Urinary bladder (tissue), 4 donors: ENCODE data around the gene ACSL3. TPM values are rescaled to one million over a fixed set of nuclear protein-coding genes. Genes with fewer than 3 reads are reported as not detected.

Experiments
- DNase-seq: peaks from one replicate; pipeline ENCODE4 v3.0.0-alpha.2; 2015; ENCODE audit errors: extremely low spot score
- H3K27ac ChIP-seq: one replicate; pipeline ENCODE4 v1.5.1; 2013; ENCODE audit warnings: low read depth, mild to moderate bottlenecking, moderate library complexity
- H3K36me3 ChIP-seq: one replicate; pipeline ENCODE4 v1.6.1; 2013; ENCODE audit warnings: mild to moderate bottlenecking, moderate library complexity; ENCODE audit not compliant: insufficient read depth
- H3K4me1 ChIP-seq: one replicate; pipeline ENCODE4 v1.6.1; 2013; ENCODE audit warnings: mild to moderate bottlenecking, moderate library complexity; ENCODE audit not compliant: insufficient read depth
- H3K4me3 ChIP-seq: one replicate; pipeline ENCODE4 v1.5.1; 2013; ENCODE audit warnings: low read depth, low read length
- WGBS: extraction: QIAGEN DNeasy Blood & Tissue Kit; methylation state at CpG from one replicate; pipeline ENCODE4 v1.1.7; 2013; 5-methylcytosine and 5-hydroxymethylcytosine counted together
- polyA plus RNA-seq: library from polyadenylated mRNA; stranded (reverse); fragments of 200-250 nt; gene quantifications from one replicate; pipeline ENCODE4 v1.2.3, GENCODE V29; 2013
- total RNA-seq: library from RNA; depleted of rRNA; stranded (reverse); fragments of >200 nt; gene quantifications from one replicate; pipeline ENCODE4 v1.2.3, GENCODE V29; 2014
- donor health status: healthy with polysubstance abuse.
- donor health status: healthy.

Gene ACSL3
- total RNA-seq, result 136 TPM
- polyA plus RNA-seq, result 26.3 TPM

DNA sequence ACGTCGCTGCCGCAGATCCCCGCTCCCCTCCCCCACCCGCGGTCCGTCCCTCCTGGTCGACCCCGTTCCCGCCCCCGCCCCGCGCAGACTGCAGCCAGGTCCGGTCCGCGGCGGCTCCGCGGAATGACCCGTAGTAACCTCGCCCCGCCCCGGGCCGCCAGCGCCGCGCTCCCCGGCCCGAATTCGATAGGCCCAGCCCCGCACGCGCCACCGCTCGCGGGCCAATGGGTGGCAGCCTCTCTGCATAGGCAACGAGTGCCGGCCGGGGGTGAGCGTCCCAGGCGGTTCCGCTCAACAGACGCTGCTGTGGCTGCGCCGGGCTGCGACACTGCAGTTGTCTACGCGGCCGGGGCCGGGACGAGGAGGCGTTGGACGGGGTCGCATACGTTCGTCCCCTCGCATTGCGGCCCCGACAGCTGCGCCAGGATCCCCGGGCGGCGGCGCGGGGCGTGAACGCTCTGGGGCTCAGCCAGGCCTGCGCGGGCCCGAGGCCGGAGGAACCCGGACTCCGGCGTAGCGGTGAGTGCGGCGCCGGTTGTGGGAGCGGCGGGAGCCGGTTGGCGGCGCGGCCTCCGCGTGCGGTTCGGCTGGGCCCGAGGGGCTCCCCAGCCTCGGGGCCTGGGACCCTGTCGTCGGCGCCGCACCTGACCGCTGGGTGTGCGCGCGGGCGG is at the start of gene ACSL3:
Gene ACSL3, plus strand, starts transcription at position 297 of the 671 bp plus-strand sequence. CDS start 47,737 bp downstream, outside the sequence.
- Histone ChIP-seq H3K4me1 (peaks cover 1% of the 10 kb centered on the region), H3K4me3 (peak within 1 kb of the TSS; percentile 87), H3K27ac (peak within 1 kb of the TSS; percentile 96), H3K36me3 (no peaks in the 10 kb centered on the region)
- peak; percentile 72 for DNase-seq
- WGBS, result under 1% methylated on average over 99 of the region's 99 CpGs

DNA sequence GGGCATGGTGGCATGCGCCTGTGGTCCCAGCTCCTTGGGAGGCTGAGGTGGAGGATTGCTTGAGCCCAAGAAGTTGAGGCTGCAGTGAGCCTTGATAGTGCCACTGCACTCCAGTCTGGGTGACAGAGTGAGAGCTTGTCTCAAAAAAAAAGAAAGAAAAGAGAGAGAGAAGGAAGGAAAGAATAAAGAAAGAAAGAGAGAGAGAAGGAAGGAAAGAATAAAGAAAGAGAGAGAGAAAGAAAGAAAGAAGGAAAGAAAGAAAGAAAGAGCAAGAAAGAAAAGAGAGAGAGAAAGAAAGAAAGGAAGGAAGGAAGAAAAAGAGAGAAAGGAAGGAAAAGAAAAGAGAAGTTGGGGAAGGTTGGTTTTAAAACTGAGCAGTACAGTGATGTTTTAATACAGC is 49.0 kb upstream of the ACSL3 start:
- Histone ChIP-seq H3K4me3 (no peak overlapping the region), H3K27ac (no peak overlapping the region), H3K4me1 (no peaks in the 10 kb centered on the region), H3K36me3 (no peaks in the 10 kb centered on the region)
- DNase-seq, result no peak
- 97% methylated on average over 1 of the region's 1 CpG for WGBS

DNA sequence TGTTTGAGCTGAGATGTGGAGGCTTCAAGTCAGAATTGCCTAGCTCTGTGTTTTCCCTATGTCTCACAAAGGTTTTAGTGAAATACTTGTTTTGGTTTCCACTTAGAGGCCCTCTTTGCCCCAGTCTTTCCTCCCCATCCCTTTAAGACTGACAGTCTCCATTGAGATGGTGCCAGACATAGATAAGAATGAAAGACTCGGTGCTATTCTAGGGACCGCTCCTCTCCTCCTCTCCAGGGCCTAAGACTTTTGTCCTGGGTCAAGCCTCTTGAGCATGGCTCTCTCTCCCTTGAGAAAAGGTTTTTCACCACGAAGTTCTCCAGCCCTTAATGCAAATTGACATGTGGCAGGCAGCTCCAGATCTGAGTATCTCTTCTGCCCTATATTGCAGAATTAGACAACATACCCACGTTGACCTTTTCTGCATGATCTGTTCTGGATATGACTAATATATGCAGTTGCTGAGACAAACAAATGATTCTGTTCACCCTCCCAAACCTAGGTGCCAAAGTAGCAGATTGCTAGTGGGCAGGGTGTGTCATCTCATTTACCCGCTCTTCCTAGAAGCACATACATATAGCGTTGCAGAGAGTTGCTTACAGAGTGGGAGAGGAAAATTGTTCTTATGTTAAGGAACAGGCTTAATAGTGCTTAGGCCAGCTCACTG is 47.5 kb upstream of the ACSL3 start:
- H3K4me1 ChIP-seq, result no peaks in the 10 kb centered on the region
- H3K4me3 ChIP-seq, result no peak overlapping the region
- 70% methylated on average over 6 of the region's 6 CpGs for WGBS
- DNase-seq, result no peak
- no peaks in the 10 kb centered on the region for H3K36me3 ChIP-seq
- H3K27ac ChIP-seq, result no peak overlapping the region

DNA sequence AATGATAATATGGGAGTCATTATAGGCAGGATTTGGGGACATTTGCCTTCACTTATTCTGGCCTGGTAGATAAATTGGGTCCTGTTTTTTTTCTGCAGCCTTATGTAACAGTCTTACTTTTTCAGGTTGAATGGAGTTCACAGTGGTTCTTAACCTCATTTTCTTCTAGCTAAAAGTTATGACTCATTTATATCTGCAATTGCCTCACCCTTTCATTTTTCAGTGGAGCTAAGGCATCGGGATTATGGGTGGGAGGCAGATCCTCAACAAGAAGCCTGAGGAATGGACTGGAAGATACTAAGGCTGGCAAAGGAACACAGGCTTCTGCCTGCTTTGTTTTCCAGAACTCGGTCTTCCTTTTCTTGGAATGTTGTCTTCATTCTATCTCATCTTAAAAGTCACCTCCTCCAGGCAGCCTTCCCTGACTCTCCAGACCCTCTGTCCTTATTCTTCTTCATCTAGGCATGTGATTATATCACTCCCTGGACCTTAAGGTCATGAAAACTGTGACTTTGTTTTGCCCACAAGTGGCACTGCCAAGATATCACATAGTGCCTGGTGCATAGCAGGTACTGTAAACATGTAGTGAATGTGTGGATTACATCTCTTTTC is 41.0 kb upstream of the ACSL3 start:
- H3K4me3 ChIP-seq, result no peak overlapping the region
- no peak overlapping the region for H3K27ac ChIP-seq
- WGBS, result 61% methylated on average over 2 of the region's 2 CpGs
- no peak for DNase-seq
- no peaks in the 10 kb centered on the region for H3K36me3 ChIP-seq
- no peaks in the 10 kb centered on the region for H3K4me1 ChIP-seq

DNA sequence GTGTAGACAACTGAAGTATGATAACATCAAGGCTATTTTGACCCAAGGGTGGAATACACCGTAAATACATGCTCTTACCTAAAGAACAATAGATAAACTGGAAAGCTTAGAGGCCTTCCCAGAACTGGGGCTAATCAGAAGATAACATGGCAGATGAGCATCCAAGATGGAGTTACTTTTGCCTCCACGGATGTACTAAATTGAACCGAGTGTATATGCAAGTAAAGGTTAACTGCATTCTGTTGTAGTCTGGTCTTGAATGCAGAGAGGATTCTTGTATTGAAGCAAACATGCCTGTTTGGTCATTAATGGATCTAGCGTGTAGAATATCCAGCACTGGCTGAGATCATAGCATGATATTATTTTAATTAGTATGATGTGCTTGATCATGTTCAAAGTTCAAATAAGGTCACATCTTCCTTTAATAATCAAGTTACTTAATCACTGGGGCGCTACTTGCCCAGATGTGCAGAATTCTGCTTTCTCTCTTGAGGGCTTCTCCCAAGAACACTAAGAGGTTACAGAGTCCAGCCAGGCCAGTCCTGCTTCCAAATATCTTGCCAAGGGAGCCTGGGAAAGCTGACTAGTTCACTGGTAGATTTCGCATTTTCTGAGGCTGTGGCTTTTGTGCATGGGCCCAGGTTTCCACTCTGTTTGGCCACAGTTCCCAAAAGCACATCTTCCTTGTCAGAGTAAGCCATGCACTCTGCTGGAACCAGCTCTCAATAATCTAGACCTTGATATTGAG is 37.5 kb upstream of the ACSL3 start:
- no peaks in the 10 kb centered on the region for H3K36me3 ChIP-seq
- 84% methylated on average over 6 of the region's 6 CpGs for WGBS

DNA sequence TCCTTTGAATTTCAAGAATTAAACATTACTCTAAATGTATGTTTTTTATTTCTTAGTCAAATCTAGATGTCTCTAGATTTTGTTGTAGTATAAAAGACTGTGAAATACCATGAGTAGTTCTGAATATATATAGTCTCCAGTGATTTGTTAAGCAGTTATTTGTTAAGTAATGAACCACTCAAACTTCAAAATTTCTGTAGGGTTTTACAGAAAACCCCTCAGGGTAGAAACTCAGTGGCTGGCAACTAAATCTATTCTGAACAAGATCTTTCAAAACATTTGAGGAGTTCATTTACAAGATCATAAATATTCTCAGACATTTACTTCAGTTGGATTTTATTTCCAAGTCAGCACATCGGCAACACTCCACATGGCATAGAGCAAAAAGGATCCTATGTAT is 35.8 kb upstream of the ACSL3 start:
- Histone ChIP-seq H3K4me1 (no peaks in the 10 kb centered on the region), H3K36me3 (no peaks in the 10 kb centered on the region), H3K27ac (no peak overlapping the region), H3K4me3 (no peak overlapping the region)
- 68% methylated on average over 1 of the region's 1 CpG for WGBS
- no peak for DNase-seq

More for the DNA sequence above, 37.5 kb upstream of the ACSL3 start:
- Histone ChIP-seq H3K4me3 (no peak overlapping the region), H3K4me1 (no peaks in the 10 kb centered on the region), H3K27ac (no peak overlapping the region)
- no peak for DNase-seq

DNA sequence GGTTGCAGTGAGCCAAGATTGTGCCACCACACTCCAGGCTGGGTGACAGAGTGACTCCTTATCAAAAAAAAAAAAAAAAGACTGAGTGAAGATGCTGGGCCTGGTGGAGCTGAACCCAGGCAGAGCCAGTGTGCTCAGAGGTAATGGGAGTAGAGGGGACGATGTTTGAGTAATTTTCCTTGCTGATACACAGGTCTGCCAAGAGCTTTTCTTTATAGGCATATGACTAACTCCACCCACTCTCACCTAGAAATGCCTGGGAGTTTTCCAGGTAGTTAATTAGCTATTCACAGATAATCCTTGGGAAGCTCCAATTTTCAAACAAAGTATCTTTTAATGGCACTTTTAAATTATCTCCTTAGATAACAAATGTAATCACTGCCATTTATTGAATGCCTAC is 33.4 kb upstream of the ACSL3 start:
- Histone ChIP-seq H3K36me3 (no peaks in the 10 kb centered on the region), H3K27ac (no peak overlapping the region), H3K4me1 (no peaks in the 10 kb centered on the region), H3K4me3 (no peak overlapping the region)
- DNase-seq, result no peak
- WGBS, result 78% methylated on average over 1 of the region's 1 CpG

DNA sequence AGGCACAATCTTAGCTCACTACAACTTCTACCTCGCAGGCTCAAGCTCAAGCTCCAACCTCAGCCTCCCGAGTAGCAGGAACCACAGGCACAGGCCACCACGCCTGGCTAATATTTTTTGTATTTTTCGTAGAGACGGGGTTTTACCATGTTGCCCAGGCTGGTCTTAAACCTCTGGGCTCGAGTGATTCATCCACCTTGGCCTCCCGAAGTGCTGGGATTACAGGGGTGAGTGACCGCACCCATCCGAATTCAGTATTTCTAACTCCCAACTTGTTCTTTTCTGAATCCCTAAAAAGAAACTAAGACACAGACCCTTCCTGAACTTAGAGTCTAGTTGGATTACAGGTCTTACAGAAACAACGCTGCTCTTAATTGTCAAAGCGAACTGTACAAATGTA is 32.3 kb upstream of the ACSL3 start:
- H3K36me3 ChIP-seq, result no peaks in the 10 kb centered on the region
- 90% methylated on average over 11 of the region's 11 CpGs for WGBS
- no peak overlapping the region for H3K27ac ChIP-seq
- DNase-seq, result no peak
- no peak overlapping the region for H3K4me3 ChIP-seq
- H3K4me1 ChIP-seq, result no peaks in the 10 kb centered on the region

DNA sequence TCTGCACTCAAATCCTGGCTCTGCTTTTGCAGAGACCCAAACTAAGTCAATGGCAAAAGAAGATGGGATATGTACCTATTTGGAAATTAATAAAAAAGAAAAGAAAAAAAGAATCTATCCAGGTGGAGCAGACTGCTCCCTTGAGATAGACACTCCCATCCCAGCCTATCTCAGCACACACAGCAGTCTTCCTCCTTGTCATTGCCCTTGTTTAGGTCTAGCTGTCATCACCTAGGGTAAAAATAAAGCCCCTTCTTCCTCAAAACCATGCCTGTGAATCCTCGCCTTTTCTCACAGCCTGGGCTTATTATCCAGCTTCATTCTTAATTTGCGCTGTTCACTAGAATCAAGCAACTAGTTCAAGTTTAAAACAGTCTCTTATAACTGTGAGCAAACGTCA is 30.7 kb upstream of the ACSL3 start:
- no peak overlapping the region for H3K4me3 ChIP-seq
- WGBS, result 55% methylated on average over 3 of the region's 3 CpGs

DNA sequence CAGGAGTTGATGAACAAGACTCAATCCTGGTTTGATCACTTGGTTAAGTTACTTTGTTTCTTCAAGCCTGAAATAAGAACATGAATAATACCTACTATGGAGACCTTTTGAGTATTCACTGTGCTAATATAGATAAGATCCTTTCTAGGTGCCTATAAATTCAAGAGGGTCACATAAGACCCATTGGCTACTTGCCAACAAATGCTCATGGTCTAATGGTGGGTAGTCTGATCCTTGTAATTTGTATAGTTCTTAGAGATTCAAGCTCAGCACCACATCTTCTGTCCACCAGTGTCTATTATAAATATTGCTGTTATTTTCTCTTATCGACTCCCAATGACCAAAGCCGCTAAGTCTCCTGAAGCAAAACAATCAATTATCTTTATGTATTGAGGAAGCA is 27.4 kb upstream of the ACSL3 start:
- H3K36me3 ChIP-seq, result no peaks in the 10 kb centered on the region
- H3K27ac ChIP-seq, result no peak overlapping the region
- H3K4me3 ChIP-seq, result no peak overlapping the region
- H3K4me1 ChIP-seq, result no peaks in the 10 kb centered on the region
- no peak for DNase-seq
- 89% methylated on average over 2 of the region's 2 CpGs for WGBS

More for the DNA sequence above, 30.7 kb upstream of the ACSL3 start:
- no peak for DNase-seq
- no peaks in the 10 kb centered on the region for H3K4me1 ChIP-seq
- H3K36me3 ChIP-seq, result no peaks in the 10 kb centered on the region
- no peak overlapping the region for H3K27ac ChIP-seq

DNA sequence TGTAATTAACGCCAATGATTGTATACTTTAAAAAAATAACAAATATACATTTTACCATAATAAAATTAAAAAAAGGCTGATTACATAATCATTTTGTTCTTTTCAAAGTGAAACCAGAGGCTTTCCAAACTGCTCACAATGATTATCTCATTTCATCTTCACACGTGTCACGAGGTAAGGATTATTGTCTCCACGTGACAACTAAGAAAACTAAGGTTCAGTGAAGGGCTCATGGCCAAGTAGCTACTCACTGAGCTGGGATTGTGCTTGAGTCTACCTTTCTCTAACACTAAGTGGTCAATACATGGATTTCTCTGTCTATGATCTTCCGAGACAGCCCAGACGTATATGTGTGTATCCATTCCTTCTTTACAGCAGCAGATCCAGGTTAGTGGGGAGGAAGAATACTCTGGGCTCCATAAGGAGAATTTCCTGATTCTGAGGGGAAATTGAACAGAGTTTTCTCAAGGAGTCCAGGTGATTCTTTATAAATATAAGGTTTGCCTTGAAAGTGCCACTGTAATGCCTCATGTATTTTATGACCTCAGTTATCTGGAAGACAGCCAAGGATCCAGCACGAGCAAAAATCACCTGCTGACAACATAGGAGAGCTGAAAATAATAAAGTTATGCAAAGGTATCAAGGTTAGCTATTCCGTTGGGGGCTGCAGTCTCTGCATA is 25.6 kb upstream of the ACSL3 start:
- Histone ChIP-seq H3K4me1 (no peaks in the 10 kb centered on the region), H3K36me3 (no peaks in the 10 kb centered on the region), H3K27ac (no peak overlapping the region), H3K4me3 (no peak overlapping the region)
- 59% methylated on average over 8 of the region's 8 CpGs for WGBS
- DNase-seq, result no peak

DNA sequence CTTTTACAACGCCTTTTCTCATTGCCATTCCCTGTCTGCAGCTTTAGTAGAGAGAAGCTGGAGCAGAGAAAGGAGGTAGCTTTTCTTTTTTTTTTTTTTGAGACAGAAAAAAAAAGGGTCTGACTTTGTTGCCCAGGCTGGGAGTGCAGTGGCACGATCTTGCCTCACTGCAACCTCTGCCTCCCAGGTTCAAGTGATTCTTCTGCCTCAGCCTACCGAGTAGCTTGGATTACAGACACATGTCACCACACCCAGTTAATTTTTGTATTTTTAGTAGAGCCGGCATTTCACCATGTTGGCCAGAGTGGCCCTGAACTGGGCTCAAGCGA is 25.0 kb upstream of the ACSL3 start:
- no peak overlapping the region for H3K4me3 ChIP-seq
- WGBS, result 83% methylated on average over 5 of the region's 5 CpGs
- H3K36me3 ChIP-seq, result no peaks in the 10 kb centered on the region
- H3K27ac ChIP-seq, result no peak overlapping the region
- no peaks in the 10 kb centered on the region for H3K4me1 ChIP-seq
- no peak for DNase-seq

DNA sequence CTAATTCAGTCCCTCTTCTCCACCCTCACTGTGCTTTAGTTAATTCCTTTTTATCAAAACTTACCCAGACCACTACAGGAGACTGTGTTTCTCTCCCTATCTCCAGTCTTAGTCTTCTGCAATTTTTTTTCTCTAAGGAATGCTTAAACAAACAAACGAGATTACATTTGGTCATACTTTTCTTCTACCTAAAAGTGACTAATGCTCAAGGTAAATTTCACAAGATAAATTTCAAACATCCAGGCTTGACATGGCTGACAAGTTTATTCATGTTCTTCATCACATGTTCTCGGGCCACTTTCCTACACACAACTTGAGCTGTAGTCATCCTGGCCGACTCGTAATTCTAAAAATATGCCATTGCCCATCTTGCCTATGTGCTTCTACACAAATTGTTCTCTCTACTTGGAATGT is 23.2 kb upstream of the ACSL3 start:
- peak; percentile 53 for DNase-seq
- H3K27ac ChIP-seq, result no peak overlapping the region
- H3K36me3 ChIP-seq, result no peaks in the 10 kb centered on the region
- H3K4me3 ChIP-seq, result no peak overlapping the region
- WGBS, result 62% methylated on average over 4 of the region's 4 CpGs
- H3K4me1 ChIP-seq, result no peaks in the 10 kb centered on the region
